GM21528 (cell line): ENCODE results near the gene UBAP1.
A peak's percentile ranks its signal among the peaks of the same experiment; 100 is the strongest.
"Not testable (repeated sequence)": the region's sequence is repeated elsewhere in the genome, so short reads cannot be mapped to it uniquely, and the experiment has no call there.

Experiments
- ATAC-seq: cut with Tn5 transposase; IDR thresholded peaks from one replicate; pipeline ENCODE4 v1.9.1; 2021; ENCODE audit warnings: mild to moderate bottlenecking, moderate library complexity; ENCODE audit not compliant: unreplicated experiment, low FRiP score

The UBAP1 gene

DNA sequence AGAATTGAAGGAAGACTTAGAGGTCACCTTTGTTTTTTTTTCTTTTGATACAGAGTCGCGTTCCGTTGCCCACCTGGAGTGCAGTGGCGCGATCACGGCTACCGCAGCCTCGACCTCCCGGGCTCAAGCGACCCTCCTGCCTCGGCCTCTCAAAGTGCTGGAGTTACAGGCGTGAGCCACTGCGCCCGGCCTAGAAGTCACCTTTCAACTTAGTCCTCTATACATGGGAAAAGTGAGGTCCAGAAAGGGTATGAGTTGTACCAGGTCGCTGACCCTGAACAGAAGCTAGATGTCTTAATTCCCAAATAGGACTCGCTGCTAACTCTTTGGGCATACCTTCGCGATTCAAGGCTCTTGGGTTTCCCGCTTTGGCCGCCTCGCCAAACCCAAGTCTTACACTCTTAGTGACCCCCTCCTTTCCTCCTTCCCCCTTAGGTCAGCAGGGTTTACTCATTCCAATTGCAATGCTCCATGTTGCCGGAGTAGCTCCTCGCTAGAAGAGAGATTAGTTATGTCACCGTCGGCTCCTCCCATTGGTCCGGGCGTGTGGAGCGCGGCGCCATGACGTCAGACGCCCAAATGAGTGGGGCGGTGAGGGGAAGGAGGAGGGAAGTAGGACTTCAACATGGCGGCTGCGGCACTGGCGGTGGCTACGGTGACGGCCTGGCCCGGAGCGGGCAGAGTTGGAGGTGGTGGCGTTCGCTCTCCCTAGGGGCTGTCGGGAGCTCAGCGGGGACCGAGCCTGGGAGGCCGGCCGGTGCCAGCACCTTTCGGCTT is at the start of gene UBAP1:
Gene UBAP1, plus strand, starts transcription at position 608 of the 777 bp plus-strand sequence. CDS start 41,872 bp downstream, outside the sequence.
- peak; percentile 99 for ATAC-seq

DNA sequence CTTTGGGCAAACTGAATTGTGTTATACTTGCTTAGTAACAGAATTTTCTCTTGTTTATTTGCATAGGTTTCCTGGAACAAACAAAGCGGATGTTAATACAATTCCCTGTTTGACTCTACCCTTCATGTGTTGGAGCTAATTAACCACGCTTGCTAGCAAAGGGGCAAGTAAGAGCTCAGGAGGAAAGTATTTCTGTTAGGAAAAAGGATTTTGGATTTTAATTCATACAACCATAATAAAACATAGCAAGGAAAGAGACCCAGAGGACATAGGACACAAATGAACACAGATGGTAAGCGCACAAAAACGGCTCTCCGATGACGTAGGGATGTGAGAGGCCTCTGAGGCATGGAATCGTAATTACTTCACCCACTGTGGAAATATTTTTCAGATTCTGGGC is 47.3 kb upstream of the UBAP1 start:
- no peak for ATAC-seq

- ATAC-seq = no peak
Observed at GRCh38 chr9:34133436-34133949, 45.4 kb upstream of the UBAP1 start.

DNA sequence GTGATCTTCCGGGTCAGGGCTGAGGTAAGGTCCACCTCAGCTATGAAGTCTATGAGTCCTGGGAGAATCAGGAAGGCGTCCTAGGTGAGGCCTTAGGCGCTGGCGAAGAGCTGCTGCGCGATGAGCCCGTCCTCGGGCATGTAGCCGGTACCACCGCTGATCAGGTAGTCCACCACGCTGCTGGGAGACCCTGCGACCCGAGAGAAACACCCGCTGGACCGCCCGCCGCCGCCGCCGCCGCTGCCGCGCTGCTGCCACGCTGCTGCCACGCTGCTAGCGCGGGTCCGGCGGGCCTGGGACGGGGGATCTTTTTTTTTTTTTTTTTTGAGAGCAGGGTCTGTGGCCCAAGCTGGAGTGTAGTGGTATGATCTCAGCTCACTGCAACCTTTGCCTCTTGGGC is 44.3 kb upstream of the UBAP1 start:
- no peak for ATAC-seq

- ATAC-seq = not testable (repeated sequence)
Observed at GRCh38 chr9:34138644-34139043, 40.2 kb upstream of the UBAP1 start.

DNA sequence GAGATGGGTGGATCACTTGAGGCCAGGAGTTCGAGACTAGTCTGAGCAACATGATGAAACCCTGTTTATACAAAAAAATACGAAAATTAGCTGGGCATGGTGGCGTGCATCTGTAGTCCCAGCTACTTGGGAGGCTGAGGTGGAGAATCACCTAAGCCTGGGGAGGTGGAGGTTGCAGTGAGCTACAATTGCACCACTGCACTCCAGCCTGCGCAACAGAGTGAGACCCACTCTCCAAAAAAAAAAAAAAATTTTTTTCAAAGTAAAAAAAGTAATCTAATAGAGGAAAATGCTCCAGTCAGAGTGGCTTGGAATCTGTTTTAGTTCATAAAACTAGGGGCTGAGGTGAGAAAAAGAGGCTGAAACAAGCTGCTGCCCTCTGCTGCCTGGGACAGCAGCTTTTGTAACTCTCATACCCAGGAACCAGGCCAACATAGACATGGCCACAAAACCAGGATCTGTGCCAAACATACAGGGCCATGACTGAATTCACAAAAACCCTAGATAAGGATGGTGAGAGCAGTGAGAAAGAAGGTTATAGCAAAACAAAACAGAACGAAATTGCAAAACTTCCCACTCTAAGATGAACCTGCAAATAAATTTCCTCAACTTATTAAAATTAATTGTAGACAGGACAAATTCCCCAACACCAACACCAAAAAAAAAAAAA is 39.2 kb upstream of the UBAP1 start:
- no peak for ATAC-seq

DNA sequence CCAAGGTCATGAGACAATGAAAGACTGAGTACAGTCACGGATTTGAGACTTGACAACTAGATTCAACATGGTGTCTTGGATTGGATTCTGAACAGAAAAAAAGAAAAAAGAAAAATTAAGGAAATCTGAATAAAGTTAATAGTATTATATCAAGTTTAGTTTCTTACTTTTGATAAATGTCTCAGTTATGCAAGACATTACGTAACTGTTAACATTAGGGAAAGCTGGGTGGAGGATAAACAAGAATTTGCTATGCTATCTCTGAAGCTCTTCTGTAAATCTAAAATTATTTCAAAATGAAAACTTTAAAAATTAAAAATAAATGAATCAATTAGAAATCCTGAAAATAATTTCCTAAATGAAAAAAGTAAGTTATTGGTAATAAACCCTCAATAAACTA is 38.0 kb upstream of the UBAP1 start:
- no peak for ATAC-seq

DNA sequence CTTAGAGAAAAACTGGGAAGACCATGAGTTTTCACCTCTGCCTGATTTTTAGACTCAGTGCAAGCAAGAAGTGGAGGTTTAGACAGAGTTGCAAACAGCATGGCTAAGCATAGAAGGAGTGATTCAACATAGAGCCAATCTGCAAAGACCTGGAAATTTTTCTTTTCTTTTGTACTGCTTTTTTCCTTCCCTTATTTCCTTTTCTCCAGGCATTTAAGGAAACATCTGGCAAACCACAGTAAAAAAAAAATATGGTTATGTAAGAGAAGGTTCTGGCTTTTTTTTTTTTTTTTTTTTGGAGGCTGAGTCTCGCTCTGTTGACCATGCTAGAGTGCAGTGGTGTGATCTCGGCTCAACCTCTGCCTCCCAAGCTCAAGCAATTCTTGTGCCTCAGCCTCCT is 35.7 kb upstream of the UBAP1 start:
- no peak for ATAC-seq

GRCh38 chr9:34145165-34145564 is 33.7 kb upstream of the UBAP1 start:
- ATAC-seq = no peak

- ATAC-seq = no peak
Observed at GRCh38 chr9:34151398-34151797, 27.4 kb upstream of the UBAP1 start.

- ATAC-seq = no peak
Observed at GRCh38 chr9:34154057-34154456, 24.8 kb upstream of the UBAP1 start.

- ATAC-seq = no peak
Observed at GRCh38 chr9:34157318-34157717, 21.5 kb upstream of the UBAP1 start.

GRCh38 chr9:34157898-34158297 is 20.9 kb upstream of the UBAP1 start:
- ATAC-seq = no peak

GRCh38 chr9:34158362-34158869 is 20.4 kb upstream of the UBAP1 start:
- ATAC-seq = no peak

DNA sequence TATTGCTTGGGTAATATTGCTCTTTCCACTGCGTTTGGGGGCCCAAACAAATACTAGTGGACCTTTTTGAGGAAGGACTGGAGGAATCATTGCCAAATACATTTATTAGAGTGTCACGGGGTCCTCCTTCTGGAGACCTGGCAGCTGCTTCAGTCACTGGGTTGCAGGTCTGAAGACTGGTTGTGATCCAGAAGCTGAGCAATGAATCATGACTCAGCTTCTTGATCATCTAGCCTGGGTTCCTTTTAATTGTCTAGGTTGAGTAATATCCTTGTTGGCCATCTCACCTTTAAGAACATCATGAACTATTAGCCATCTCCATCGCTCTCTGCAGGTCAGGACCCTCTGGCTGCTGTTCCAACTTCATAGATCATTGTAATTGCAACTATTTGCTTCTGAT is 15.4 kb upstream of the UBAP1 start:
- no peak for ATAC-seq

DNA sequence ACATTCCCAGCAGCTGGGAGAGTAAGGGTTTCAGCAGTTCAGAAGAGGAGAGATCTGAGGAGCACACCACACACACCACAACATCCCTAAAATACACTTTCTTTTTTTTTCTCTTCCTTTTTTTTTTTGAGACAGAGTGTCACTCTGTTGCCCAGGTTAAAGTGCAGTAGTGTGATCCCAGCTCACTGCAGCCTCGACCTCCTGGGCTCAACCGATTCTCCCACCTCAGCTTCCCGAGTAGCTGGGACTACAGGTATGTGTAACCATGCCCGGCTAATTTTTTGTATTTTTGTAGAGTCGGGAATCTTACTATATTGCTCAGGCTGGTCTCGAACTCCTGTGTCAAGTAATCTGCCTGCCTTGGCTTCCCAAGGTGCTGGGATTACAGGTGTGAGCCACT is 9.7 kb upstream of the UBAP1 start:
- ATAC-seq = no peak

GRCh38 chr9:34170237-34170991 is 8.4 kb upstream of the UBAP1 start:
- no peak for ATAC-seq

DNA sequence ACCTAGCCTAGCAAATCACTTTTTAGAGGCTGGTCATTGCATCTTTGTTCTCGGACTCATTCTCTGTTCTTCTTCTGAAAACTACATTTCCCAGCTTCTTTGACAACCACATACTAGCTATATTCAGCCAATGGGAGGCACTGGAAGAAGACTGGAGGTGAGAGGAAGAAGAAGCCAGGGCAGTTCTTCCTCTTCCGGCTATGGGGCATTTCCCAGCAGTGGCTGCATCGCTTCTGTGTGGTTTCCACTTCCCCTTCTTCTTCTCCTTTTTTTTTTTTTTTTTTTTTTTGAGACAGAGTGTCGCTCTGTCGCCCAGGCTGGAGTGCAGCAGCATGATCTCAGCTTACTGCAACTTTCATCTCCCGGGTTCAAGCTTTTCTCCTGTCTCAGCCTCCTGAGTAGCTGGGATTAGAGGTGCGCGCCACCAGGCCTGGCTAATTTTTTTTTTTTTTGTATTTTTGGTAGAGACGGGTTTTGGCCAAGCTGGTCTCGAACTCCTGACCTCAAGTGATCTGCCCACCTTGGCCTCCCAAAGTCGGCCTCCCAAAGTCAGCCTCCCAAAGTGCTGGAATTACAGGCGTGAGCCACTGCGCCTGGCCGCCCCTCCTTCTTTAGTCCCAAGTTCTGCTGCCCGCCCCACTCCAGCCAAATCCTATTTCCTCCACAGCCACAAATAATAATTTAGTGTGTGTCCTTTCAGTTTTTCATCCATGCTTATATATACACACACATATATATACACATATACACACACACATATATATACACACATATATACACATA is 6.9 kb upstream of the UBAP1 start:
- peak; percentile 71 for ATAC-seq

- no peak for ATAC-seq
Observed at GRCh38 chr9:34176089-34176488, 2.8 kb upstream of the UBAP1 start.
